GM12891 (cell line): ENCODE results near the gene ZNF286A.

Experiments used
- POLR2A ChIP-seq: IDR thresholded peaks from 2 replicates; pipeline ENCODE4 v1.6.1; 2011; ENCODE audit warnings: low read depth, low read length, control low read depth
- TAF1 ChIP-seq: IDR thresholded peaks from 2 replicates; pipeline ENCODE4 v1.6.1; 2011; ENCODE audit warnings: low read depth, low read length, control low read depth

DNA sequence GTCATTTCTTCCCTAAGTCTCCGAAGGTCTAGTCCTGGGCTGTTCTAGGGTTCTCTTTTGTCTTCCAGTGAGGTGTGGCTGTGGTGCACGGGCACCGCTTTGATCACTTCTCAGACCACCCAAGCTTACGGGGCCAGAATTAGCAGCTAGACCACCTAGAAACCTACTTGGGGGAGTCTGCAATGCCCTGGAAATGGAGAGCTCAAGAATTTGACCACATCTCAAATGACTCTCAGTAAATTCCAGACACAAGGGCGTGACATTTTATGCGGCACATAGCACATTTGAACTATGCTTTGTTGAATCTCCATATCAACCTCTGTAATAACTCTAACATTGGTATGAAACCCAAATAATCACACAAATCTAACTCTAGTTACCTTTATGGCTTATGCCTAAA is 40.3 kb upstream of the ZNF286A start:
- TF ChIP-seq TAF1 (no peak), POLR2A (no peak)
